IPS DF 6.9 (cell line): ENCODE data around the gene PLD6.
"Not testable (repeated sequence)": the region's sequence is repeated elsewhere in the genome, so short reads cannot be mapped to it uniquely, and the experiment has no call there.

Source experiments
- DNase-seq: peaks from one replicate; pipeline ENCODE4 v3.0.0-alpha.2; 2013; ENCODE audit warnings: low read depth, low spot score
- H3K27ac ChIP-seq: one replicate; pipeline ENCODE4 v1.5.1; 2013; ENCODE audit warnings: low read length, control low read depth
- H3K27me3 ChIP-seq: 2 replicates; pipeline ENCODE4 v1.6.1; 2013; ENCODE audit warnings: mild to moderate bottlenecking, low read length; ENCODE audit not compliant: control insufficient read depth, insufficient read depth
- H3K36me3 ChIP-seq: 2 replicates; pipeline ENCODE4 v1.6.1; 2013; ENCODE audit warnings: low read length; ENCODE audit not compliant: control insufficient read depth, insufficient read depth
- H3K4me1 ChIP-seq: 2 replicates; pipeline ENCODE4 v1.6.1; 2013; ENCODE audit warnings: low read length; ENCODE audit not compliant: control insufficient read depth, insufficient read depth
- H3K4me3 ChIP-seq: 2 replicates; pipeline ENCODE4 v1.5.1; 2013; ENCODE audit warnings: mild to moderate bottlenecking, low read length
- H3K9me3 ChIP-seq: 2 replicates; pipeline ENCODE4 v1.6.1; 2013; ENCODE audit warnings: low read length, inconsistent platforms; ENCODE audit not compliant: control insufficient read depth, insufficient read depth
- WGBS: extraction: QIAGEN DNeasy Blood & Tissue Kit; methylation state at CpG from one replicate; pipeline ENCODE4 v1.1.7; 2013; ENCODE audit warnings: mixed read lengths, missing lambda C conversion rate; ENCODE audit not compliant: insufficient read length, insufficient coverage; 5-methylcytosine and 5-hydroxymethylcytosine counted together

PLD6 gene

GRCh38 chr17:17168401-17168800 is 37.7 kb downstream of the PLD6 start:
- Histone ChIP-seq H3K27me3 (no peaks in the 10 kb centered on the region), H3K4me1 (peaks cover 1% of the 10 kb centered on the region), H3K9me3 (no peaks in the 10 kb centered on the region), H3K27ac (no peak overlapping the region), H3K36me3 (peaks cover 19% of the 10 kb centered on the region), H3K4me3 (no peak overlapping the region)
- WGBS: no CpG with 5 or more reads among the region's 5 CpGs
- DNase-seq: no peak

DNA sequence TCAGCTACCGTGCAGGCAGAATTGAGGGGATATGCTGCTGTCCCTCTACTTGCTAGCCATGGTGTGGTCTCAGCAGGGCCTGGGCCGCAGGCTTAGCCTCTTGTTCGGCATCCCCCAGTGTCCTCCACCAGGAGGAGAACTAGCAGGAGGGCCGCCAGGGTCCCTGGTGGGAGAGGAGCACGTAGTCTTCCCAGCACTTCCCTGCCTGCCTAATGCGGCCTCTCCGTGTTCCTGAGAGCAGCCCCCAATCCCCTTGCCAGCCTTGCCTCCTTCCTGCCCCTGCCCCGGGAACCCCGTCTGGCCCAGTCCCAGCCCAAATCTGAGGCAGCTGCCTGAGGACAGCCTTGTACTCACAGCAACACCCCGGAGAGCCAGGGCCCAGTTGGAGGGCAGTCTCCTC is 38.1 kb downstream of the PLD6 start:
- Histone ChIP-seq H3K4me1 (peaks cover 1% of the 10 kb centered on the region), H3K9me3 (no peaks in the 10 kb centered on the region), H3K36me3 (peaks cover 19% of the 10 kb centered on the region), H3K27me3 (no peaks in the 10 kb centered on the region), H3K27ac (no peak overlapping the region), H3K4me3 (no peak overlapping the region)
- DNase-seq: no peak
- WGBS: no CpG with 5 or more reads among the region's 10 CpGs

DNA sequence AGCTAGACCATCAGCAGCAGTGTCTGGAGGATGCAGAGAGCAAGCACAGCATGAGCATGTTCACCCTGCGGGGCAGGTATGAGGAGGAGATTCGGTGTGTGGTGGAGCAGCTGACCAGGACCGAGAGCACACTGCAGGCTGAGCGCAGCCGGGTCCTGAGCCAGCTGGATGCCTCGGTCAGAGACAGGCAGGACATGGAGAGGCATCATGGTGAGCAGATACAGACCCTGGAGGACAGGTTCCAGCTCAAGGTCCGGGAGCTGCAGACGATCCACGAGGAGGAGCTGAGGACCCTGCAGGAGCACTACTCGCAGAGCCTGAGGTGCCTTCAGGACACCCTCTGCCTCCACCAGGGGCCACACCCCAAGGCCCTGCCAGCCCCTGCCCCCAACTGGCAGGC is 38.8 kb downstream of the PLD6 start:
- Histone ChIP-seq H3K36me3 (peaks cover 20% of the 10 kb centered on the region), H3K27me3 (no peaks in the 10 kb centered on the region), H3K4me3 (no peak overlapping the region), H3K9me3 (no peaks in the 10 kb centered on the region), H3K4me1 (peaks cover 1% of the 10 kb centered on the region), H3K27ac (no peak overlapping the region)
- no peak for DNase-seq
- no CpG with 5 or more reads among the region's 10 CpGs for WGBS

DNA sequence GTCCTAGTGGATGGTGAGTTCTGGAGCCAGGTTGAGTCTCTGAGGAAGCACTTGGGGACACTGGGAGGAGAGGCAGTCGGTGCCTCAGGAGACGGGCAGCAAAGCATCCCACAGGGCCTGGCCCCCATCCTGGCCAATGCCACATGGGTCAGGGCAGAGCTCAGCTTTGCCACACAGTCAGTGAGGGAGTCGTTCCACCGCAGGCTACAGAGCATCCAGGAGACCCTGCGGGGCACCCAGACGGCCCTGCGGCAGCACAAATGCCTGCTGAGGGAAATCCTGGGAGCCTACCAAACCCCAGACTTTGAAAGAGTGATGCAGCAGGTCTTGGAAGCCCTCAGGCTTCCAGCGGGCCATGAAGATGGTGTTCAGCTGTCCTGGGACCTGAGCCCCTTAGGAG is 39.7 kb downstream of the PLD6 start:
- no peak overlapping the region for H3K4me3 ChIP-seq
- peaks cover 28% of the 10 kb centered on the region for H3K36me3 ChIP-seq
- no peaks in the 10 kb centered on the region; the same call in 1 of the 2 replicates for H3K4me1 ChIP-seq
- no CpG with 5 or more reads among the region's 8 CpGs for WGBS
- no peak for DNase-seq
- no peaks in the 10 kb centered on the region for H3K9me3 ChIP-seq
- no peaks in the 10 kb centered on the region for H3K27me3 ChIP-seq
- H3K27ac ChIP-seq: no peak overlapping the region

GRCh38 chr17:17165666-17166308 is 40.3 kb downstream of the PLD6 start:
- H3K9me3 ChIP-seq: no peaks in the 10 kb centered on the region
- no peaks in the 10 kb centered on the region for H3K27me3 ChIP-seq
- DNase-seq: no peak
- peaks cover 28% of the 10 kb centered on the region for H3K36me3 ChIP-seq
- no CpG with 5 or more reads among the region's 23 CpGs for WGBS
- no peak overlapping the region for H3K27ac ChIP-seq
- H3K4me1 ChIP-seq: no peaks in the 10 kb centered on the region; the same call in 1 of the 2 replicates
- H3K4me3 ChIP-seq: no peak overlapping the region

- H3K27ac ChIP-seq: no peak overlapping the region
- H3K4me1 ChIP-seq: no peaks in the 10 kb centered on the region; the same call in 1 of the 2 replicates
- no CpG with 5 or more reads among the region's 17 CpGs for WGBS
- H3K4me3 ChIP-seq: no peak overlapping the region
- H3K27me3 ChIP-seq: no peaks in the 10 kb centered on the region
- no peak for DNase-seq
- no peaks in the 10 kb centered on the region for H3K9me3 ChIP-seq
- H3K36me3 ChIP-seq: peaks cover 28% of the 10 kb centered on the region
Measured at GRCh38 chr17:17164676-17165075, 41.5 kb downstream of the PLD6 start.

- Histone ChIP-seq H3K4me3 (no peak overlapping the region), H3K9me3 (no peaks in the 10 kb centered on the region), H3K4me1 (no peaks in the 10 kb centered on the region; the same call in 1 of the 2 replicates), H3K27me3 (no peaks in the 10 kb centered on the region), H3K36me3 (peaks cover 30% of the 10 kb centered on the region), H3K27ac (no peak overlapping the region)
- DNase-seq: no peak
- whole genome bisulfite sequencing: no CpG with 5 or more reads among the region's 25 CpGs
Measured at GRCh38 chr17:17164156-17164555, 42.0 kb downstream of the PLD6 start.

- H3K36me3 ChIP-seq: peaks cover 38% of the 10 kb centered on the region
- no CpG with 5 or more reads among the region's 4 CpGs for WGBS
- H3K4me1 ChIP-seq: no peaks in the 10 kb centered on the region; the same call in 1 of the 2 replicates
- H3K9me3 ChIP-seq: no peaks in the 10 kb centered on the region
- H3K27ac ChIP-seq: no peak overlapping the region
- H3K27me3 ChIP-seq: no peaks in the 10 kb centered on the region
- no peak for DNase-seq
- no peak overlapping the region for H3K4me3 ChIP-seq
Measured at GRCh38 chr17:17161759-17162158, 44.4 kb downstream of the PLD6 start.

- DNase-seq: no peak
- H3K36me3 ChIP-seq: peaks cover 36% of the 10 kb centered on the region
- H3K27me3 ChIP-seq: no peaks in the 10 kb centered on the region
- no peak overlapping the region for H3K4me3 ChIP-seq
- H3K4me1 ChIP-seq: no peaks in the 10 kb centered on the region; the same call in 1 of the 2 replicates
- H3K9me3 ChIP-seq: no peaks in the 10 kb centered on the region
- H3K27ac ChIP-seq: no peak overlapping the region
- no CpG with 5 or more reads among the region's 6 CpGs for WGBS
Measured at GRCh38 chr17:17161121-17161520, 45.0 kb downstream of the PLD6 start.

DNA sequence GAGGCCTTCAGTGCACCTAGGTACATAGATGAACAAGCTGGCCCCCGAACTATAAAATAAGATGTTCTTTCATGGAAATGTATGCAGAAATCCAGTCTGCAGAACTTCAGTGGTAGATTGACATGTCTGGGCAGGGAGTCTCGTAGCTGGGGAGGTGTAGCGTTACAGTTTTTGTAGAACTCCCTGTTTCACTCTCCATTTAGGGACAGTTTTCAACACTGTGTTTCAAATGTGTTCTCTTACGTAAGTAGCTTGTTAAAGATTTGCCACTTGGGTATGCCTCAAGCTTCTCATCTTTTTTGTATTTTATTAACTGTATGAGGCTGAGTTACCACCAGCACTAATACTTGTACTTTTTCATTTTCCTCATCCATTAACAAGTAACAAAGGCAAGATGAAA is 46.6 kb downstream of the PLD6 start:
- DNase-seq: no peak
- Histone ChIP-seq H3K9me3 (no peaks in the 10 kb centered on the region), H3K36me3 (peaks cover 33% of the 10 kb centered on the region), H3K4me3 (no peak overlapping the region), H3K27me3 (no peaks in the 10 kb centered on the region), H3K4me1 (no peaks in the 10 kb centered on the region), H3K27ac (no peak overlapping the region)
- WGBS: no CpG with 5 or more reads among the region's 4 CpGs

- peaks cover 27% of the 10 kb centered on the region for H3K36me3 ChIP-seq
- not testable (repeated sequence) for H3K4me1 ChIP-seq, H3K9me3 ChIP-seq, H3K27ac ChIP-seq, H3K27me3 ChIP-seq, DNase-seq, H3K4me3 ChIP-seq
- WGBS: no CpG with 5 or more reads among the region's 33 CpGs
Measured at GRCh38 chr17:17158506-17158905, 47.6 kb downstream of the PLD6 start.
